HG03469 (cell line): Measurements from ENCODE around the gene COQ8A.
"Not testable (repeated sequence)": the region's sequence is repeated elsewhere in the genome, so short reads cannot be mapped to it uniquely, and the experiment has no call there.

ENCODE experiments used
- ATAC-seq: cut with Tn5 transposase; IDR thresholded peaks from one replicate; pipeline ENCODE4 v1.9.1; 2021; ENCODE audit warnings: mild to moderate bottlenecking, moderate library complexity, moderate number of reproducible peaks; ENCODE audit not compliant: unreplicated experiment

Gene COQ8A

GRCh38 chr1:226920446-226920894, 19.6 kb upstream of the COQ8A start:
- ATAC-seq, result no peak

GRCh38 chr1:226921504-226921903, 18.6 kb upstream of the COQ8A start:
- ATAC-seq, result no peak

DNA sequence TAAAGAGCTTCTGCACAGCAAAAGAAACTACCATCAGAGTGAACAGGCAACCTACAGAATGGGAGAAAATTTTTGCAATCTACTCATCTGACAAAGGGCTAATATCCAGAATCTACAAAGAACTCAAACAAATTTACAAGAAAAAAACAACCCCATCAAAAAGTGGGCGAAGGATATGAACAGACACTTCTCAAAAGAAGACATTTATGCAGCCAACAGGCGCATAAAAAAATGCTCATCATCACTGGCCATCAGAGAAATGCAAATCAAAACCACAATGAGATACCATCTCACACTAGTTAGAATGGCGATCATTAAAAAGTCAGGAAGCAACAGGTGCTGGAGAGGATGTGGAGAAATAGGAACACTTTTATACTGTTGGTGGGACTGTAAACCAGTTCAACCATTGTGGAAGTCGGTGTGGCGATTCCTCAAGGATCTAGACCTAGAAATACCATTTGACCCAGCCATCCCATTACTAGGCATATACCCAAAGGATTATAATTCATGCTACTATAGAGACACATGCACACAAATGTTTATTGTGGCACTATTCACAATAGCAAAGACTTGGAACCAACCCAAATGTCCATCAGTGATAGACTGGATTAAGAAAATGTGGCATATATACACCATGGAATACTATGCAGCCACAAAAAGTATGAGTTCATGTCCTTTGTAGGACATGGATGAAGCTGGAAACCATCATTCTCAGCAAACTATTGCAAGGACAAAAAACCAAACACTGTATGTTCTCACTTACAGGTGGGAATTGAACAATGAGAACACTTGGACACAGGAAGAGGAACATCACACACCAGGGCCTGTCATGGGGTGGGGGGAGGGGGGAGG, 10.6 kb upstream of the COQ8A start:
- not testable (repeated sequence) for ATAC-seq

DNA sequence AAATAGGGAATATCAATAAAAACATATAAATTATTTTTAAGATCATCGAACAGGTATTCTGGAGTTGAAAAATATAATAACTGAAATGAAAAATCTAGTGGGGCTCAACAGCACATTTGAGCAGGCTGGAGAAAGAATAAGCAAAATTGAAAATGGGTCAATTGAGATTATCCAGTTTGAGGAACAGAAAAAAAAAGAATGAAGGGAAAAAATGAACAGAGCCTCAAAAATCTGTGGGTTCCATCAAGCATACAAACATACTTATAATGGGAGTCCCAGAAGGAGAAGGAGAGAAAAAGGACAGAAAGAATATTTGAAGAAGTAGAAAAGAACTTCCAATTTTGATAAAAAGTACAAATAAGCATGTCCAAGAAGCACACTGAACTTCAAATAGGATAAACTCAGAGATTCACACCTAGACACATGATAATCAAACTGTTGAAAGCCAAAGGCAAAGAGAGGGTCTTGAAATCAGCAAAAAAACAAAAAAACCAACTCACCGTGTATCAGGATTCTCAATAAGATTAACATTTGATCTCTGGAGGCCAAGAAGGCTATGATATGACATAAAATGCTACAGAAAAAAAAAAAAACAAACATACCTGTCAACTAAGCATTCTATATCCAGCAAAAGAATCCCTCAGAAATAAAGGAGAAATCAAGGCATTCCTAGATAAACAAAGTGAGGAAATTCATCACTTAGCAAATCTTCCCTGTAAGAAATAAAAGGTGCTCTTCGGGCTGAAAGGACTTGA, 5.4 kb upstream of the COQ8A start:
- no peak for ATAC-seq

DNA sequence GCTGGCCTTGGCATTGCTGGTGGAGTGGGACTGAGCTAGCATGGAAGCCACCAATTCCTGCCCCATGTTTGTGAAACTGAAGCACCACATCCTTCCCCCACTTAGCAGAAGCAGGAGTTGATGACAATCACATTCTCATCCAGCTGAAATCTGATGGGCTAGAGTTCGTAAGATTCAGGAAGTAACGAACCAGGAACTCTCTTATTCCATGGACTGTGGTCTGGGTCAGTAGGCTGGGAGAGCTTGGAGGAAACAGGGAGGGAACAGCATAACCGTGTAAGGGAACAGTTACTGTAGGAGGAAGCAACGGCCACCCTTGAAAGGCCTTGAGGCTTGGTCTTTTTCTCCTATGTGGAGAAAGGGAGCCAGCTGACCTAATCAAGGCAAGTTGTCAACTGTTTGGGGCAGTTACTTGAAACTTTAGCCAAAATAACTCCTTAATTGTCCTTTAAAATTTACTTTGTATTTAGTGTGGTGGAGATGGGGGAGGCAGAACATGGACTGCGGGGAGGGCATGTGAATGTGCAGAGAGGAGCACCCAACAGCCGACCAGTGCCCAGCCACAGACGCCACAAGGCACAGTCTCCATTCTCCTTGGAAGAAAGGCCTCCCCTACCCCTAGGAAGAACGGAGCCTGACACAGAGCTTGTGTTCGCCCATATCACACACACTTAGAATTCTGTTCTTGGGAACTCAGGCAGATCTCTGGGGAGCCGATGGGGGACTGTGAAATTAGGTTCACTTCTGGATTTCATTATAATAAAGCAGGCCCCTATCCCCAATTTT, 2.0 kb upstream of the COQ8A start:
- no peak for ATAC-seq

DNA sequence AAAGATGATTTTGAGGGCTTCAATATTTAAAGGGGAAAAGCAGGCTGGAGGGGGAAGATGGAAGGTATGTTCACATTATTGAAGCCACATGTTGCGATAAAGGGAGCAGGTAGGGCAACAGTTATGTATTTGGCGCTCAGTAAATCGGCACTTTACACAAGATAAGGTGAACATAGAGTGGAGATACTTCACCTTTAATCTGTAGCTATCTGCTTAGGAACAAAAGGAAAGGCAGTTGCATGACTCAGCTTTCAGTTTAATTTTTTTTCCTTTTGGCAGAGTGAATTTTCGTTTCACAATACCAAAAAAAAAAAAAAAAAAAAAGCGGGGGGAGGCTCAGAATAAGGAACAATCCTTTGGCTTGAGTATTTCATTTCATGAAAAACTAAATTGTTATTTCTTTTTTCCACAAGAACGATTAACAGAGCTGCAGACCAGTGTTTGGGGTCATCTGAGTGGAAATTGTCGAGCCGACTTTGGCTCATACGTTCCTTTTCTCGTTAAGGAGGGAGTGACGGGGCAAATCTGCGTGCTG, 1.1 kb upstream of the COQ8A start:
- no peak for ATAC-seq

GRCh38 chr1:226939438-226940028, 561 bp upstream of the COQ8A start:
- ATAC-seq, result peak; percentile 15

GRCh38 chr1:226940806-226941067, 643 bp downstream of the COQ8A start:
- no peak for ATAC-seq

DNA sequence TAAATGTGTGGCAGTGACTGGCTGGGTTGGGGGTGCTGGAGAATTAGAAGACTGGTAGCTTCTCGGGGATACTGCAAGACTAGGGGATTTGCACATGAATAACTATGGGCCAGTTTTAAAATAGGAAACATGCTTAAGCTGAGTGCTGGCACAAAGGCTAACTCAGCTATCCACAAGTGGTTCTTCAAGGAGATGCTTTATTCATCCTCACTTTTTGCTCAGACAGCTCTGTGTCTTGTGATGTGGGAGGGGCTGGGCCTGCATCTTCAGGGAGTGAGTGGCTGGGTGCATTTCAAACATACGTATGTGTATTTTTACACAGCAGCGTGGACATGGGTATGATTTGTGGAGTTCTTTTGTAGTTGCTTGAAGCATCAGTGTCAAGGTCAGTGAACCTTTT, 2.3 kb downstream of the COQ8A start:
- no peak for ATAC-seq

GRCh38 chr1:226943156-226943555, 3.1 kb downstream of the COQ8A start:
- no peak for ATAC-seq

- no peak for ATAC-seq
These were observed 3.8 kb downstream of the COQ8A start for GRCh38 chr1:226943927-226944326.

DNA sequence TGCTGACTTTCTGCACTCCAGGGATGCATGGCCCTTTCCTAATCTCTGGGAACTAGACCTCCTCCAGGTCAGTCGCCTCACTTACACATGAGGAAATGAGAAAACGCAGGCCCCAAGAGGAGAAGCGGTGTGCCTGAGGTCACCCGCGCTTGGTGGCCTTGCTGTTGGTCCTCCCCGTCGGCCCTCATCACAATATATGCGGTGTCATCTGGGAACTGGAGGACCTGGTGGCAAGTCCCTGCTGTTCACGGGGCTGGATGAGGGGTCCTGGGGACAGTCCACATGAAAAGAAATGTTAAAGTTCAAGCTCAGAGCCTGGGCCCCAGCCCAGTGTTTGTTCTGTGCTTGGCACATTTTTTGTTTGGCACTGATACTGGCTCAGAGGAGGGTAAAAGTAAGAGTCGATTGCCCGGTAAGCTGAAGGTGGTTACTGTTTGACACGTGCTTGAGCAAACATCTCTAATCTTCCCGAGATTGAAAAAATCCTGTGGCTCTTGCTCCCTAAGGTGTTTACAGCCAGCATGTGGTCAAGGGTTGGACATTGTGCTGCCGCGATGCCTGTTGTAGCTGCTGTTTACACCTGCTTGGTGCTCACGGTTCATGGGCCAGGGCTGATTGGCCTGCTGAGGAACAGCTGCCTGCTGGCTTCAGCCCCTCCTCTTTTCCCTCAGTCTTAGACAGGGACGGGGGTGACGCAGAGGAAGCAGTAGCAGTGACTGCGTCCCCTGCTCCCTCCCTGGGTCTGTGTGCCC, 5.2 kb downstream of the COQ8A start:
- no peak for ATAC-seq

GRCh38 chr1:226945858-226946245, 5.8 kb downstream of the COQ8A start:
- no peak for ATAC-seq

DNA sequence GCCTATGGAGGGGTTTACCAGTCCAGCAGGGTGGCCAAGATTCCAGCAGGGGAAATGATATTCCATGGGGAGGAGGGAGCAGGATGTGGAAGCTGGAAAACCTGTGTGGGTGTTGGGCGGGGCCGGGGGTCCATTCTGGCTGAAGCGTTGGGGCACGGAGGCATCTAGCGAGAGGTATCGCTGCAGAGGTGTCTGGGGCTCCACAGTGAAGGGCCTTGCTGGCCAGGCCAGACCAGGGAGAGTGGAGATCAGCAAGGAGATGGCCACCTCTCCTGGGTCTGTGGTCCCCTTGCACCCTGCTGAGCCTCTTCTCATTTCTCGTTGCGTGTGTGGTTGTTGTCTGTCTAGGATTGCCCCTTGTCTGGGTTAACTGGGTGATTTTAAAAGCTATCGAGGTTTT, 6.2 kb downstream of the COQ8A start:
- no peak for ATAC-seq

DNA sequence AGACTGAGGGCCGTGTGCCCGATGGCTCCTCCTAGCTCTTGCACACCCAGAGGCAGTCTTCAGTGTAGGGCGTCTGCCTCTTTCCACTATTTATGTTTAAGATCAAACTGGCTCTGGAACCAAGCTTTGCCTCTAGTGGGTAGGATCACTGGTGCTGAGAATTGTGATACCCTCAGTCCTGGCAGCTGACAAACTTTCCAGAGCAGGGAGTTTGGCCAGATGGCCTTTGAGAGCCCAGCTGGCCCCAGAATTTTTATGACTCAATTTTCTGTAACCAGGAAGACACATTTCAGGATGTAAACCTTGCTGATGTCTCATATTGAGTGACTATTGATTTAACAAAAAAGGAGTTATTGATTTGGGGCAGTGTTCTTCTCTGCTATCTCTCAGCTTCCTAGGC, 6.7 kb downstream of the COQ8A start:
- ATAC-seq, result no peak

GRCh38 chr1:226948051-226948450, 8.0 kb downstream of the COQ8A start:
- ATAC-seq, result no peak

- no peak for ATAC-seq
These were observed 8.4 kb downstream of the COQ8A start for GRCh38 chr1:226948480-226948879.

GRCh38 chr1:226948996-226949395, 8.9 kb downstream of the COQ8A start:
- no peak for ATAC-seq

DNA sequence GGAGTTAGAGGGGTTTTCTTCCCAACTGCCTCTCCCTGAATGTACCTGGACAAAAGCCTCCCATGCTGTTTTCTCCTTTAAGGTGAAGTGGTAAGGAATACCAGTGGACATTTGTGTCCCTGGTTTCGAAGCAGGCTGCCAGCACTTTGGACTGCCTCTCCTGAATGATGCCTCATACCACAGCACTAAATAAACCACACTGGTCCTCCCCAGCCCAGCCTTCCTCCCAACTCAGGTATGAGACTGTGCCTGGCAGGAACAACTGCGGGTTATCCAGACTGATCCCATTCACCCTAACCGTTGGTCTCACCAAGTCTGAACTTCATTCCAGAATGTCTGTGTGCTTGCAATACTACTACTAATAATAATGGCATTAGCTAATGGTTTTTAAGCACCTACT, 9.3 kb downstream of the COQ8A start:
- ATAC-seq, result no peak

GRCh38 chr1:226950316-226950715, 10.2 kb downstream of the COQ8A start:
- no peak for ATAC-seq
